Lower lobe of right lung (tissue), 2 donors: ENCODE results near the gene DMD. TPM values are rescaled to one million over a fixed set of nuclear protein-coding genes. Genes with fewer than 3 reads are reported as not detected.

Experiments used
- ATAC-seq, 2 donors: fragments of 200-7000 bp; cut with Tn5 transposase; one replicate each; pipeline ENCODE4 v1.9.1; 2020 to 2022; ENCODE audit warnings: mild to moderate bottlenecking in 2 of 2, moderate library complexity in 2 of 2
- DNase-seq: peaks from one replicate; pipeline ENCODE4 v3.0.0-alpha.2; 2020
- H3K27ac ChIP-seq: fragments of 200-600 bp; one replicate; pipeline ENCODE4 v1.8.0; 2022
- H3K27me3 ChIP-seq: fragments of 200-600 bp; one replicate; pipeline ENCODE4 v1.8.0; 2022; ENCODE audit warnings: low read depth
- H3K36me3 ChIP-seq: fragments of 200-600 bp; one replicate; pipeline ENCODE4 v1.8.0; 2022; ENCODE audit warnings: mild to moderate bottlenecking
- H3K4me1 ChIP-seq: fragments of 200-600 bp; one replicate; pipeline ENCODE4 v1.8.0; 2022
- H3K4me3 ChIP-seq: fragments of 200-600 bp; one replicate; pipeline ENCODE4 v1.8.0; 2022; ENCODE audit warnings: mild to moderate bottlenecking
- H3K9me3 ChIP-seq: fragments of 200-600 bp; one replicate; pipeline ENCODE4 v1.8.0; 2022
- CTCF ChIP-seq: fragments of 200-600 bp; IDR thresholded peaks from one replicate; pipeline ENCODE4 v1.8.0; 2022; ENCODE audit warnings: antibody characterized with exemption, mild to moderate bottlenecking
- intact Hi-C: fragments of 100-400 bp; cut with DNase I; formaldehyde crosslinking; loops from one replicate; pipeline ENCODE4 v1.11.0; 2022
- total RNA-seq: library from RNA; stranded (reverse); fragmentation: NEBNext Ultra II Directional; extraction: Animal tissue kit (Norgen Biotek cat#: 25700); gene quantifications from one replicate; pipeline ENCODE4 v1.2.1, GENCODE V29; 2021
- donor health status: DM: no; HTN: yes; CAD: no; lungs with severe emphysema.

Gene DMD
- total RNA-seq, 1 donor from 2014 or later = 29.4 TPM

- Histone ChIP-seq H3K4me1 (no peaks in the 10 kb centered on the region), H3K4me3 (no peak overlapping the region)
- no peak for DNase-seq
These were observed 1229.7 kb downstream of the DMD start for GRCh38 chrX:31981546-31982062.

GRCh38 chrX:31969714-31970113, 1241.6 kb downstream of the DMD start:
- intact Hi-C loops = no loop called here
- Histone ChIP-seq H3K4me1 (no peaks in the 10 kb centered on the region), H3K27me3 (no peaks in the 10 kb centered on the region), H3K9me3 (no peaks in the 10 kb centered on the region), H3K27ac (no peak overlapping the region), H3K4me3 (no peak overlapping the region), H3K36me3 (no peaks in the 10 kb centered on the region)
- DNase-seq (no peak), ATAC-seq (no peak)
- no peak for TF ChIP-seq CTCF

More at GRCh38 chrX:31981546-31982062, 1229.7 kb downstream of the DMD start:
- Histone ChIP-seq H3K27ac (no peak overlapping the region), H3K27me3 (no peaks in the 10 kb centered on the region), H3K9me3 (no peaks in the 10 kb centered on the region), H3K36me3 (no peaks in the 10 kb centered on the region)
- ATAC-seq = no peak
- intact Hi-C loops = no loop called here
- no peak for TF ChIP-seq CTCF

GRCh38 chrX:31962256-31962655, 1249.1 kb downstream of the DMD start:
- intact Hi-C loops = no loop called here
- no peak for TF ChIP-seq CTCF
- no peaks in the 10 kb centered on the region for H3K36me3 ChIP-seq
- no peak overlapping the region for H3K4me3 ChIP-seq
- ATAC-seq = no peak
- no peaks in the 10 kb centered on the region for H3K27me3 ChIP-seq
- no peaks in the 10 kb centered on the region for H3K9me3 ChIP-seq
- no peak for DNase-seq
- no peak overlapping the region for H3K27ac ChIP-seq
- H3K4me1 ChIP-seq = no peaks in the 10 kb centered on the region

- H3K27ac ChIP-seq = no peak overlapping the region
- H3K9me3 ChIP-seq = no peaks in the 10 kb centered on the region
- intact Hi-C loops = no loop called here
- ATAC-seq (no peak), DNase-seq (no peak)
- H3K36me3 ChIP-seq = no peaks in the 10 kb centered on the region
- no peak overlapping the region for H3K4me3 ChIP-seq
- TF ChIP-seq CTCF = no peak
- no peaks in the 10 kb centered on the region for H3K27me3 ChIP-seq
- H3K4me1 ChIP-seq = no peaks in the 10 kb centered on the region
These were observed 1276.4 kb downstream of the DMD start for GRCh38 chrX:31934842-31935370.

GRCh38 chrX:31934015-31934414, 1277.3 kb downstream of the DMD start:
- DNase-seq = no peak

More at GRCh38 chrX:31934015-31934414, 1277.3 kb downstream of the DMD start:
- Histone ChIP-seq H3K9me3 (no peaks in the 10 kb centered on the region), H3K27ac (no peak overlapping the region), H3K4me3 (no peak overlapping the region), H3K27me3 (no peaks in the 10 kb centered on the region), H3K36me3 (no peaks in the 10 kb centered on the region), H3K4me1 (no peaks in the 10 kb centered on the region)
- intact Hi-C loops = no loop called here
- ATAC-seq = no peak
- no peak for TF ChIP-seq CTCF
